HG02642 (cell line): ENCODE data around the gene OLIG2.

ENCODE experiments used
- ATAC-seq: cut with Tn5 transposase; IDR thresholded peaks from one replicate; pipeline ENCODE4 v1.9.1; 2021; ENCODE audit warnings: mild to moderate bottlenecking; ENCODE audit not compliant: unreplicated experiment, poor library complexity

Gene OLIG2

DNA sequence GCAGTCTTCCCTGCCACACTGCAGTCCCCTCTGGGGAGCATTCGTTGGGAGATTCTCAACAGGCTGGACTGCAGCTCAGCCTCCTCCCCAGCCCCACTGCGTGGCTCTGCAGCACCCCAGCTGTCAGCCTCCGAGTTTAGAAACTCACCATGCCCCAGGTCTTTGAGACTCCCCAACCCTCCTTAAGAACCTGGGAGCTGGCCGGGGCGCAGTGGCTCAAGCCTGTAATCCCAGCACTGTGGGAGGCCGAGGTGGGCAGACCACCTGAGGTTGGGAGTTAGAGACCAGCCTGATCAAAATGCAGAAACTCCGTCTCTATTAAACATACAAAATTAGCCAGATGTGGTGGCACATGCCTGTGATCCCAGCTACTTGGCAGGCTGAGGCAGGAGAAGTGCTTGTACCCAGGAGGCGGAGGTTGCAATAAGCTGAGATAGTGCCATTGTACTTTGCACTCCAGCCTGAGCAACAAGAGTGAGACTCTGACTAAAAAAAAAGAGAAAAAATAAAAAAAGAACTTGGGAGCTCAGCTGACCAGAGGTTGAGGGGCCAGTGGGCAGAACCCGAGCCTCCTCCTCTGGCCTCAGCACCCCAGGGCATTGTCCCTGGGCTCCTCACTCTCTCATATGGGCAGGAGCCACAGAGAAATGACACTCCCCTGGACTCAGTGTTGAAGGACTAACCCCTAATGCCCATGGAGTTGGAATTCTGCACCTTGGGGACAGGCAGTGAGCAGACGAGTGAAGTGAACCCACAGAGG lies 5.6 kb downstream of the OLIG2 start:
- no peak for ATAC-seq

DNA sequence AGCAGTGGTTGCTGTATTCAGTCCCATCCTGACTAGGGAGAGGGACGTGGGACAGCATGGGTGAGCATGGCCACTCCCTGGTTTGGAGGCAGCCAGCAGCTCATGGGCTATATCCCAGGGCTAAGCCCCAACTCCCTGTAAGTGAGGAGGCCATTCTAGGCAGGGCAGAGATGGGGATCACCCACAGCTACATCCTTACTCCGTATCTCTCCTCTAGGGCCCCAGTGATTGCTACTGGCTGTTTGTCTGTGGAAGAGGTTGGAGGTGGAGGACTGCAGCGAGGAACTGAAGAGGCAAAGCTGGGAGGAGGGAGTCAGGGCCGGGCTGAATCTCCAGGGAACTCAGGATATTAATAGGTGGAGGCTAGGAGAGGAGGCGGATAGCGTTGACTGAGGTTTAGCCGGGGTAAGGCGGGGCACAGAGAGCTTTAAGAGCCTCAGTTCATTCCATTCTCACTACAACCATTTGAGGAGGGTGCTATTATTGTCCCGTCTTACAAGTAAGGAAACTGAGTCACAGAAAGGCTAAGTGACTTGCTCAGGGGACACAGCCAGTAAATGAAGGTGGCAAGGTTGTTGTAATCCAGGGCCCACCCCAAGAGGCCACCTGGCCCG lies 6.8 kb downstream of the OLIG2 start:
- no peak for ATAC-seq

DNA sequence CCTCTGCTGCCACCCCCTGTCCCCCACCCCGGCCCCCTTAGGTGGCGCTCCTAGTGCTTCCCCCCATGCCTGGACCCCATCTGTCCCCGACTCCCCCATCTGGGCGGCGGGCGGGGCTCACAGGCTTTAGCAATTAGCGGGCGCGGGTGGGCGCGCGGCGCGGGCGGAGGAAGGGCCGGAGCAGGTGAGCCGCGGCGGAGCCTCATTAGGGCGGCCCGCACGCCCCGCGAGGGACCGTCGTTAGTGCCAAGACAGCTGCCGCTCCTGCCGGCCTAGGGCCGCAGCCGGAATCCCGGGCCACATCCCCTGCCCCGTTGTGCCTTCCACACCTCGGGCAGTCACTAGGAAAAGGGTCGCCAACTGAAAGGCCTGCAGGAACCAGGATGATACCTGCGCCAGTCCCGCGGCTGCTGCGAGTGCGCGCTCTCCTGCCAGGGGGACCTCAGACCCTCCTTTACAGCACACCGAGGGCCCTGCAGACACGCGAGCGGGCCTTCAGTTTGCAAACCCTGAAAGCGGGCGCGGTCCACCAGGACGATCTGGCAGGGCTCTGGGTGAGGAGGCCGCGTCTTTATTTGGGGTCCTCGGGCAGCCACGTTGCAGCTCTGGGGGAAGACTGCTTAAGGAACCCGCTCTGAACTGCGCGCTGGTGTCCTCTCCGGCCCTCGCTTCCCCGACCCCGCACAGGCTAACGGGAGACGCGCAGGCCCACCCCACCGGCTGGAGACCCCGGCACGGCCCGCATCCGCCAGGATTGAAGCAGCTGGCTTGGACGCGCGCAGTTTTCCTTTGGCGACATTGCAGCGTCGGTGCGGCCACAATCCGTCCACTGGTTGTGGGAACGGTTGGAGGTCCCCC lies 7.6 kb downstream of the OLIG2 start:
- no peak for ATAC-seq

DNA sequence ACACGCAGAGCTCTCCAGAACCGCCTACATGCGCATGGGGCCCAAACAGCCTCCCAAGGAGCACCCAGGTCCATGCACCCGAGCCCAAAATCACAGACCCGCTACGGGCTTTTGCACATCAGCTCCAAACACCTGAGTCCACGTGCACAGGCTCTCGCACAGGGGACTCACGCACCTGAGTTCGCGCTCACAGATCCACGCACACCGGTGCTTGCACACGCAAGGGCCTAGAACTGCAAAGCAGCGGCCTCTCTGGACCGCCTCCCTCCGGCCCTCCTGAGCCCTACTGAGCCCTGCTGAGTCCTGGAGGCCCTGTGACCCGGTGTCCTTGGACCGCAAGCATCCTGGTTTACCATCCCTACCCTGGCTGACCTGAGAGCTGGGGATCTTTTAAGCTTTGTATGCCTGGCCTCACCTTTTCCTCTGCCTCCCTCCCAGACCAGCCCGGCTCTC lies 8.3 kb downstream of the OLIG2 start:
- ATAC-seq = no peak

DNA sequence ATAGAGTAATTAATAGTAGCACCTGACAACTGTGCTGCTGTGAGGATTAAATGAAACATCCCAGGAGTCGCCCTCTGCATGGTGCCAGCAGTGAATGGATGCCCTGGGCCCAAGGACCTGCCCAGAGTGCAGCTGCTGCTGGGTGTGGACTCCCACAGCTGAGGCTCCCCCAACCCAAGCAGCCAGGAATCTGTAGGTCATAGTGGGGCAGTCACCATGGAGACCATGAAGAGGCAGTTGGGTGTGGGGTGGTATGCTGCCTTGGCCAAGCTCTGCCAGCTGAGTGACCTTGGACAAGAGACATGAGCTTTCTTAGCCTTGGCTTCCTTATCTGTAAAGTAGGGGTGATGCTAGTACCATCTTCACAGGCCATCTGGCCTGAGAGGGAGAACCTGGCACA lies 9.4 kb downstream of the OLIG2 start:
- no peak for ATAC-seq

DNA sequence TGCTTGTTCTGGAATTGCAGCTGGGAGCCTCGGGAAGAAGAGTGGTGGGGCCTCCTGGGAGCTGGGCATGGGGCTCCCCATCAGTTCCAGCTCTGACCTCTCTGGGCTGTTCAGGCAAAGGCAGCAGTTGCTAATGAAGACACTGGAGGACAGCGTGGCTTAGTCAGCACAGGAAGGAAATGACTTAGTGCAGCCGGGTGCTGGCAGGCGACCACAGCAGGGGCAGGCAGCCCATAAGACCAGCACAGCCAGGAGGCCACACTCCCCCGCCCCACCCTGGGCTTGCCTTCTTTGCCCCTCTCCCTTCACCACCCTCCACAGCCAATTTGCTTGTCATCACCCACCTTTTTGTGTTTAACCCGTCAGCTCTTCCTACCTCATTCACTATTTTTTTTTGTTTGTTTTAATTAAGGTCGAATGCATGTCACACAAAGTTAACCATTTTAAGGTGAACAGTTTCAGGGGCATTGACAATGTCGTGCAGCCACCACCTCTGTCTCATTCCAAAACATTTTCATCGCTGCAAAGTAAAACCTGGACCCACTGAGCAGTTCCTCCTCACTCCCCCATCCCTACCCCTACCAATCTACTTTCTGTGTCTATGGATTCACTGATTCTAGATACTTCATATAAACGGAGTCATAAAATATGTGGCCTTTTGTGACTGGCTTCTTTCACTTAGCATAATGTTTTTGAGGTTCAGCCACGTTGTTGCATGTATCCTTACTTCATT lies 10.9 kb downstream of the OLIG2 start:
- no peak for ATAC-seq

DNA sequence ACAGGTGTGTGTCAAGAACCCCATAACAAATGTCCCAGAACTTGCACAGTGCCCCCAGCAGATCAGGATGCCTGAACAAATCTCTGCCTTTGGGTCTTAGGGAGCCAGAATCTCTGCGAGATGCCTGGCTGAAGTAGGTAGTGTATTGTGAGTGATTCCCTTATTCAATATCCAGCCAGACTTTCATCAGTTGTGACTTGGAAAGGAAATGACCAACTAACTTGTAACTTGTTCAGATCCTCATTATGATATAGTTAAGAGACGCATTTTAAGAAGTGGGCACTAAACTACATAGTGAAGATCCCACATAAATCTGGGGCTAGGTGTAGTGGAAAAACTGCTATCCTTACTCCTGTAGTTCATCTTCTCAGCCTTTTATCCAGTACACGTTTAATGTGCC lies 11.8 kb downstream of the OLIG2 start:
- ATAC-seq = no peak

DNA sequence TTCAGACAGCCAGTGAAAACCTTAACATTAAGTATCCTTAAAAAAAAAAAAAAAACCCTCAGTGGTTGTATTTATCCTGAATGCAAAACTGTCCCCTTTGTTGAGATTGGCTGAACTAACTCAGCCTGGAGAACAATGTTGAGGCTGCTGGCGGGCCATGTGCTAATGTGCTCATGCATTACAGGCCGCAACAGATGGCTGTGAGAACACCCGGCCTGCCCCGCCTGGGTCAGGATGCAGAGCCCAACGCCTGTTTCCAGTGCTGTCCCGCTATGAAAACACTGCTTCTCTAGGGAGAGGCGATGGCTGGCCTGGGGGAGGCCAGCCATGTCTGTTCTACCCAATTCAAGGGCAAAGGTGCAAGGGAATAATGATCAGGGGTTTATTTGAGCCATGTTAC lies 13.8 kb downstream of the OLIG2 start:
- no peak for ATAC-seq

DNA sequence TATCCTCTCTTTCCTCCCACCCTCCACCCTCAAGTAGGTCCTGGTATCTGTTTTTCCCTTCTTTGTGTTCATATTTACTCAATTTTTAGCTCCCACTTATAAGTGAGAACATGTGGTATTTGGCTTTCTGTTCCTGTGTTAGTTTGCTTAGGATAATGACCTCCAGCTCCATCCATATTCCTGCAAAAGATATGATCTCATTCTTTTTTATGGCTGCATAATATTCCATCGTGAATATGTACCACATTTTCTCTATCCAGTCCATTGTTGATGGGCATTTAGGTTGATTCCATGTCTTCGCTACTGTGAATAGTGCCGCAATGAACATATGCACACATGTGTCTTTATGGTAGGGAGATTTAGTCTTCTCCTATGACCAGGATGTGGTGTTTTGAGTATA lies 14.5 kb downstream of the OLIG2 start:
- ATAC-seq = no peak

DNA sequence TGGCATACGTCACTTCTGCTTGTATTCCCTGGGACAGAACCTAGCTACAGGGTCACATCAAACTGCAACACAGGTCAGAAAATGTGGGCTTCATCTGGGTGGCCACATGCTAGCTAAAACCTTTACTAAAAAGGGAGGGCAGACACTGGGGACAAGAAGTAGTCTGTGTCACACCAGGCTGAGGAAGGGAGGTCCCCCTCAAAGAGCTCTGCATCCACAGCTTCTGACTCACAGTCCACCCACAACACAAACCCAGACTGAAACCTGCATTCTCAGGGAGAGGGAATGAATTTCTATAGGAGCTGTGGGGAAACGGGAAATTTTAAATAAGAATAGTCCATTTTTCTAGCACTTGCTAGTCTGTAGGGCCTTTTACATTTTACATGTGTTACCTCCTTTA lies 16.2 kb downstream of the OLIG2 start:
- no peak for ATAC-seq

DNA sequence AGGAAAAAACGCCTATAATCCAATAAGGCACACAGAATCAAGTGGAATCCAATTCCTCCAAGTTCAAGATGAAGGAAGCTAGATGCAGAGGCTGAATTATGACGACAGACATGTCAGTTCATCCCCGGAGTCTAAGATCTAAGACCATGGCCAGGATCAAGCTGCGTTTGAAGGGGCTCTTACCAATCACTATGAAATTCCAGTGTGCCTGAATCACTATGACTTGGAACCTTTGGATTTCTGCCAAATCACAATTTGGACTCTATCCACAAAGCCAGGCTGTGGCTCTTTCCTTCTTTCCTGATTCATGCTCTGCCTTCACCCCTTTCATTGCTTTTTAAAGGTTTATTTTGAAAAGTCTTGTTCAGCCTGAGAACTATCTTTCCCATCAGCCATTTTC lies 17.1 kb downstream of the OLIG2 start:
- ATAC-seq = no peak

DNA sequence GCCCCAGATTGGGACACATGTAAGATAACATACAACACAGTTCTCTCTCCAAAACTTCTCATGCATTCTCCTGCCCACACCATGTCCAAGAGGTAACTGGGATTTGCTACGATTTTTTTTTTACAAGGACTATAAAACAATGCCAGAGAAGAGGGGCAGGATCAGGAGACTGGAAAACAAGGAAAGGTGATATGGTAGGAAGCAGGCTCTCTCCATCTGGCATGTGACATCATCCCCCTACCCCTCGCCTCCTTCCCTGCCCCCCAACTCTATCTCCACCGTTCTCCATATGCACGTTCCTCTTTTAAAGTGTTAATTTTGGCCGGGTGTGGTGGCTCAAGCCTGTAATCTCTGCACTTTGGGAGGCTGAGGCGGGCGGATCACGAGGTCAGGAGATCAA lies 20.7 kb downstream of the OLIG2 start:
- no peak for ATAC-seq

DNA sequence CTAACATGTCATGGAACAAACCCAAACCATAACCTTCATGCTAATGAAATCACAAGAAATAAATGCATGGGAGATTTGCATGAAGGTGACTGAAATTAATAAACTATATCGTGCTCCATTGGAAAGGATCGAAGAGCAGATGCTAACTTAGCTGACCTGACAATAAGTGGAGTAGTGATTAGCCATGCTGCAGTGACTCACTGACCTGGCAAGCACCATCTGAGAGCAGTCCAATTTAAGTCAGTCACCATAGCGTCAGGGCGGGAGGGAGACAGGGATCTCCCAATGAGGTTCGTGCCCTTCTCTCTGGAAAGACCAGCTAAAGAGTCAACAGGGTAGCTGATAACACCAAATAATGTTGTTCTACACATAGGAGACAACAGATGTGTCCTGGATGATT lies 21.5 kb downstream of the OLIG2 start:
- no peak for ATAC-seq

DNA sequence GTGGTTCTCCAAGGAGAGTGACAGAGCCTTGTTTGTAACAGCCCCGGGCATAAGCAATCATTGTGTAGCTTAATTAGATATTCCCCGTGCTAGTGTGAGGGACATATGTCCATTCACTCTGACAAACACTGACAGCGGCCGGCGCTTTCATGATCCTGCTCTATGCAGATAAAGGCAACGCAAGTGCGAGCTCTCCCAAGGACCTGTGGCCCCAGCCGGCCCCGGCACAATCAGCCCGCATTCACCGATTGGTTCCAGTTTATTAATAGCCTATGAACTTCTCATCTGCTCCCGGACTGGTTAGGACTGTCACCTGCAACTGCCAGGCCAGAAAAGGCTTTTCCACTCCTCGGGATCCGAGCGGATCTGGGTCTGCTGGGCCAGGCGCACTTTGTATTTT lies 26.2 kb downstream of the OLIG2 start:
- ATAC-seq = no peak

DNA sequence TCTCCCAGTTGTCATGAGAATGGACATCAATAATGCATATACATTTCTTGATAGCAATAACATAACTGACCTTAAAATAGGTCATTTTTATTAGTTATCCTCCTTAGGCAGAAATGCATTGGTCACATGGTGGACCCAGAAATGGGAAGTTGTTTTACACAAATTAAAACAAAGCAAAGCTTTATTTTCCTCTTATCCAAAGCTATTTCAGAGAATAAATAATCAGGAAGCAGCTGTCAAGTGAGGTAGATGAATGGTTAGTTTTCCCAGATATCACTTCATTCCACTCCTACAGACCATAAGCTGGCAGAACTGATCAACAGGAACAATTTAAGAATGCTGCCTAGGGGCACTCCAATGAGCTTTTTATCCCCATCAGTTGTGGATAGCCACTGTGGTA lies 28.2 kb downstream of the OLIG2 start:
- ATAC-seq = no peak

DNA sequence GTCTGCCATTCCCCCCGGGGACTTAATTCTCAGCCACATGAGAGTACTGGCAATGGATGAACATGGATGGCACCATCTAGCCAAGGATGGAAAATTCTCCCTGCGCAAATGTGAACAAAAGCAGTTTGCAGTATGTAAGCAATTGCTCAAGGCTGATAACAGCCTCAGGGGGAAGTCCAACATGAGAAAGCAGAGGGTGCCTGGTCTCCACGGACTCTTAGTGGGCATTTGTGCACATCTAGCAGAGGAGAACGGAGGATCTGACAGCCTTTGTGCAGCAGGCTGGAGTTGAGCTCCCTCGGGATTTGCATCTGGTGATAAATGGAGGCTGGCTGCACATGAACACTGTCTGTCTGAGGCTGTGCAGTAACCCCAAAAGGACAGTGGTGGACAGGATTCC lies 30.3 kb downstream of the OLIG2 start:
- no peak for ATAC-seq

DNA sequence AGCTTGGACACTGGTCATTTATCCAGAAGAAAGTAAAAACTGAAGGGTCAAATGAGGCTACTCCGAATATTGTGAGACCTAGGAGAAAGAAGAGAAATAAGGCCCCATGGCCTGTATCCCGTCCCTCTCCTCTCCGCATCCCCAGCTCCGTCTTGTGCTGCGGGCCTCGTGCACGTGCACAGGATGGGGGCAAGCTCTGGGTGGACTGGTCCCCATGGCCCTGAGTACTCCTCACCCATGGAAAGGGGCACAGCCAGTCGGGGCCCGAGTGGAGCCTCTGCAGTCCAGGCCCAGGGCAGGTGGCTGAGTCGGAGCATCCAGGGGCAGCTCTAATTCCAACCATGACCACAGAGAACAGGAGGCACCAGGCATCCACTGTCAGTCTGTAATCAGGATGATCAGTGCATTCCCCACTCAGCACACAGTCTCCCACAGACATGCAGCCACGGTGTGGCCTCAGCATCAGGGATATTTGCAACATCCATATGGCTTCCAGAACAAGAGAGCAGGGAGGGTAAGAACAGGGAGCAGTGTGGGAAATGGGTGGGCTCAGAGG lies 31.7 kb downstream of the OLIG2 start:
- no peak for ATAC-seq

DNA sequence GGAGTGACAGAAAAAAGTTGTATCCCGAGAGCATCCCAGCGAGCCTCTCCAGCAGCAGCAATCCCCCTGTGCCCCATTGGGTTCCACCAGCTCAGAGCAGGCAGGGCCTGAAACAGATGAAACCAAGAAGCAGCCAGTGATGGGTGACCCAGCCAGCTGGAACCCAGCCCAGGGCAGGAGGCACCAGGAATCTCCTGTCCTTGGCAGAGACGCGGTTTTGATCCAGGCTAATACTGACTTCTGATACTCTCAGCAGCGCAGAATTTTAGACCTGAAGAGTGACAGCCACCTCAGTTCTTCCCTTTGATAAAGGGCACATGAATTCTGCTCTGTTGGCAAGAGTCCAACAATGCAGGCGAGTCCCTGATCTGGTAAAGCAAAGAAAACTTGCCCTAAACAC lies 32.8 kb downstream of the OLIG2 start:
- ATAC-seq = no peak

DNA sequence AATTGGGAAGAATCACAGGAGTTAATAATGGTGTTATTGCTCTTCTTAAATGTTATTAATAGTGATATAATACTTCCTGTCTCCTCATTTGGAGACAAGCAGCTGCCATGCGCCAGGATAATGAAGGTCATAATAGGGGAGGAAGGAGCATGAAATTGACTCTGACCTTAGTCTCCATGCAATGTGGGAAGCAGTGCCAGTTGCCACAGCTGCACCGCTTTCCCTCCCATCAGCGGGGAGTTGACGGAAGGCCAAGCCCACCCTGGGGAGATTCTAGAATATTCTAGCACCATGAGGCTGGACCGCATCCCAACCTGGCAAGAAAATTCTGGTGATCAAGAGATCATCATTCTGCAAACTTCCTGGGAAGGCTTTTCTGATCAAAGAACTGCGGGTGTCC lies 33.2 kb downstream of the OLIG2 start:
- no peak for ATAC-seq

DNA sequence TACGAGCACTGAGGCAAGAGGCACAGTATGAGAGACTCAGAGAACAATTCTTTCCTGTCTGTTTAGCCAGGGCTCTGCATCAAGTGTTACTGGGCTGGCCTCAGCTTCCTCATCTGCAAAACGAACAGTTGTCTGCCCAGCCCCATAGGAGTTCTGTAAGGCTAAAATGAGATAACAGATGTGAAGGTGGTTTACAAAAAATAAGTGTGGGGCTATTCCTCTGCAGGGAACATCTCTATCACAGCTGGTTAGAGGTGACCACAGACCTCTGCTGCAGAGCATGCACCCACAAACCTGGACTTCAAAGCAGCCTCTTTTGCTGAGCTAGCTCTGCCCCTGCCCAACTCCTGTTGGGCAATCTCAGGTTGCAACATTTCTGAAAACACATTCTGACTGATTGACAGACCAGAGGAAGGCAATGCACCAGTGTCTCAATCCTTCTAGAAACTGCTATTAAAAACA lies 33.7 kb downstream of the OLIG2 start:
- ATAC-seq = no peak
